HG03442 (cell line): Measurements from ENCODE around the gene C19orf85.
"Not testable (repeated sequence)": the region's sequence is repeated elsewhere in the genome, so short reads cannot be mapped to it uniquely, and the experiment has no call there.

Experiments used
- ATAC-seq: cut with Tn5 transposase; IDR thresholded peaks from one replicate; pipeline ENCODE4 v1.9.1; 2021; ENCODE audit warnings: mild to moderate bottlenecking, moderate library complexity; ENCODE audit not compliant: unreplicated experiment

C19orf85 gene

GRCh38 chr19:55464662-55465054 is at the start of gene C19orf85:
TSS of gene C19orf85 (minus strand) at chr19:55464751. CDS start at chr19:55464554, 197 bp downstream.
- ATAC-seq = no peak

DNA sequence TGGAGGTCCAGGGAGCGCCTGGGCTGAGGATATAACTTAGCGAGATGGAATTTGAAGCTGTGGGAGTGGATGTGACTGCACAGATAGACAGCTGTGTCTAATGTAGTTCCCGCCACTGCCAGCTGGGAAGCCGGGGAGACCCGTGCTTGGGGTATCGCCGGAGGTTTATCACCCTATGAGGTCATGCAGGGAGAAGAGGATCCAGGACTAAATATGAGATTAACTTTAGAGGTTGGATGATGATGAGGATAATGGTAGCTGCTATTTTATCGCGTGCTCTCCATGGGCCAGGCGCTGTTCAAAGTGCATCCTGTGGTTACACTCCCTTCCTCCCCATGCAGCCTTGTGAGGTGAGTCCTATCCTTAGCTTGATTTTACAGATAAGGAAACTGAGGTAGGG is 43.6 kb upstream of the C19orf85 start:
- no peak for ATAC-seq

DNA sequence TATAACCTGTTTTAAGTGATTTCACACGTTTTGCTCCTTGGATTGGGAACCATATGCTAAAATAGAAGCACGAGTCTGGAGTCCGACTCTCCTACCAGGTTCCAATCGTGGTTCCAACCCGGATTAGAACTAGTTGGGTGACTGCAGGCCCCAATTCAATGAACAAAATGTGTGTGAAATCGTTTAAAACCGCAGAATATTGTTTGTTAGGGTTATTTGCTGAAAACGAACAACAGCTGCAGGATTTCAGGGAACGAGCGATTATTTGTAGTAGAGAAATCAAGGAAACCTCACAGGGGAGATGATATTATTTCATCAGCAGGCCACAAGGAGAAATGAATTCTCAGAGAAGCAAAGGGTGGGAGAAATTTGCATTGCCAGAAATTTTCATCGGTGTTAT is 40.4 kb upstream of the C19orf85 start:
- ATAC-seq = no peak

- ATAC-seq = no peak
Observed at GRCh38 chr19:55504252-55504603, 39.7 kb upstream of the C19orf85 start.

DNA sequence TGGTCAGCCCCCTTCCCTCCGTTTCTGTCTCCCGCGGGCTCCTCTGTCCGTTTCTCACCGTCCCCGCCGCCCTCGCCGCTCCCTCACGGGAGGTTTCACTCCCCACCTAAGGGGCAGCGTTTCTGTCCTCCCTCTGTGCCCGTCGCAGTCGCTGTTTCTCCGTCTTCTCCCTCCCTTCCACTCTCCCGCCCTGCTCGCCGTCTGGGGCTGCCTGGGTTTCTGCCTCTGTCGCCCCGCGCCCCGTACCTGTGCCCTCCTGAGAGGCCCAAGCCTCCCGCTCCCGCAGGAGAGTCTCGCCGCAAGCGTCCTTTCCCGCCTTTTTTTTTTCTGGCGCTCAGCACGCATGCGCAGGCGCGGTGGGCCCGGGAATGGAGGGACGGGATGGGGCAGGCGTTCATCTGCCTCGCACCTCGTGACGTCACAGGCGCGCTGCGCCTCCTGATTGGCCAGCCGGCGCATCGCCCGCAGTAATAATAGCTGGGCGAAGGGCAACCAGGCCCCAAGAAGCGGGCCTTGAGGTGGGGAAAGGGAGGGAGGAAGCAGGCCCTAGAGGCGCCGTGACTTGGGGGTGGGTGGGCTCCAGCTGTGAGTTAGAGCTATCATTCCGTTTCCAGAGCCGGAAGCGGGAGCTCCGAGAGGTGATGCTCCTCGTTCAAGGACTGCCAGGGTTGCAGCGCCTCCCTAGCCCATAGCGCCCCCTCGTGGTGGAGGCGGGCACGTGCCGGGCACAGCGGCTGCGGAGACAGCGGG is 39.1 kb upstream of the C19orf85 start:
- peak; percentile 90 for ATAC-seq

- ATAC-seq = no peak
Observed at GRCh38 chr19:55503157-55503501, 38.6 kb upstream of the C19orf85 start.

DNA sequence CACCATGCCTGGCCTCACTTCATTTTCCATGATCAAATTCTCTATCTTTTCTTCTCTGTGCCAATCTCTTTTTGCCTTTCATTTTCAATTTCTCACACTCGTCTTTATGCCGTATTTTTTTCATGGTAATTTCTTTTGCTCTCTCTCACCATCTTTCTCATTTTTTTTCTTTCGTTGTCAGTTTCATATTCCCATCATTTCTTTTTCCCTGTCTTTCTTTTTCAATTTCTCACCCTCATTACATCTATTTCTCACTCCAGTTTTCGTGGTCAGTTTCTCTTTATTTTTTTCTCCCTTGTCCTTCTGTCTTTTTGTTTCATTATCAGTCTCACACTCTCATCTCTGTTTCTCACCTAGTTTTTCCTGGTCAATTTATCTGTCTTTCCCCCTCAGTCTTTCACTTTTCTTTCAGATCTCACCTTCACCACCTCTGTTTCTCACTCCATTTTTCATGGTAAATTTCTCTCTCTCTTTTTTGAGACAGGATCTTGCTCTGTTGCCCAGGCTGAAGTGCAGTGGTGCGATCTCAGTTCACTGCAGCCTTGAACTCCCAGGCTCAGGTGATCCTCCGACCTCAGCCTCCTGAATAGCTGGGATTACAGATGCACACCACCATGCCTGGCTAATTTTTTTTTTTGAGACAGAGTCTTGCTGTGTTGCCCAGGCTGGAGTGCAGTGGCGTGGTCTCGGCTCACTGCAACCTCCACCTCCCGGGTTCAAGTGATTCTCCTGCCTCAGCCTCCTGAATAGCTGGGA is 37.8 kb upstream of the C19orf85 start:
- ATAC-seq = no peak

DNA sequence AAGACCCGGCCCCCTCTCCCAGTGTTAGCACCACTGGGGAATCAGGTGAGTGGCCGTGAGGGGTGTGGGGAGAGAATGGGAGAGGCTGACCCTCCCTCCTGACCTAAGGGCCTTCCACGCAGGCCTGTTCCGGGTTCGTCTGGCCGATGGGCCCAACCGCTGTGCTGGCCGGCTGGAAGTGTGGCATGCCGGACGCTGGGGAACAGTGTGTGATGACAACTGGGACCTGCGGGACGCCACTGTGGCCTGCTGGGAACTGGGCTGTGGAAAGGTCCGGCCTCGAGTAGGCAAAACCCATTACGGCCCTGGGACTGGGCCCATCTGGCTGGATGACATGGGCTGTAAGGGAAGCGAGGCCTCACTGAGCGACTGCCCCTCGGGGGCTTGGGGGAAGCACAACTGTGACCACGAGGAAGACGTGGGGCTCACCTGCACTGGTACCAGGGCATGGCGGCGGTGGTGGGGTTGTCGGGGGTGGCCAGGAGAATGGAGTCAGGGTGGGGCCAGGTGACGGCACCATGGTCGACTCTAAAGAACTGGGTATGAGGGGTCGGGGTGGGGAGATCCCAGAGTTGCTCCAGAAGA is 35.9 kb upstream of the C19orf85 start:
- ATAC-seq = no peak

GRCh38 chr19:55498246-55498840 is 33.8 kb upstream of the C19orf85 start:
- no peak for ATAC-seq

DNA sequence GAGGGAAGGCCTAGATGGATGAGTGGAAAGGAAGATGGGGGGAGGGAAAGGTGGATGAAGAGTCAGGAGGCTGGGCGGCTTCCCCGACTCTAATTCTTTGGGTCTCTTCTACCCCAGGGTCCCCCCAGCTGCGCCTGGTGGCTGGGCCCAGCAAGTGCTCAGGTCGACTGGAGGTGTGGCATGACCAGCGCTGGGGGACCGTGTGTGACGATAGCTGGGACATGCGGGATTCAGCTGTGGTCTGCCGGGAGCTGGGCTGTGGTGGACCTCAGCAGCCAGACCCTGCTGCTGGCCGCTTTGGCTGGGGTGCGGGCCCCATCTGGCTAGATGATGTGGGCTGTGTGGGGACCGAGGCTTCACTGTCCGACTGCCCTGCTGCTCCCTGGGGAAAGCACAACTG is 33.2 kb upstream of the C19orf85 start:
- no peak for ATAC-seq

GRCh38 chr19:55496820-55497219 is 32.3 kb upstream of the C19orf85 start:
- not testable (repeated sequence) for ATAC-seq

GRCh38 chr19:55495646-55496349 is 31.2 kb upstream of the C19orf85 start:
- ATAC-seq = no peak

DNA sequence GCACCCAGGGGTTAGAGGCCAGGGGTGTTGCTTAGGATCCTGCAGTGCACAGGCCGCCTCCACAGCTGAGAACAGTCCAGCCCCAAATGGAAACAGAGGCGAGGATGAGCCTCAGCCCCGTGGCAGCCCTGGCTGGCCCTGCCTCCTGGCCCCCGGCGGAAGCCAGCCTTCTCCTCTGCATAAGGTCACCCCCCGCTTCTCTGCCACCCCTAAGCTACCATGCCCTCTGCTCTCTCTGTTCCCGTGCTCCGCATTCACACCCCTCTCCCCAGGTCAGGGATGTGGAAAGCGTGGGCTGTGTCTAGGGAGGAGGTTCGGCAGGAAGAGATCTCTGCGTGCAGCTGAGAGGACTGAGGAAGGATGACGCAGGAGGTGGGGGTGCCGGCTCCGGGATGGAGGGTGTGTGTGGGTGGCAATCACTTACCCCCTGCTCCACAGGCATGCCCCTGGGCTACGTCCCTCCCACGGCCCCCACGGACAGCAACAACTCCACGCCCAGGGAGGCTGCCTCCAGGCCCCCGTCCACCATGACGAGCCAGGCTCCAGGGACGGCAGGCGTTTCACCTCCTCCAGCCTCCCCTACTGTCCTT is 29.7 kb upstream of the C19orf85 start:
- ATAC-seq = no peak

- ATAC-seq = no peak
Observed at GRCh38 chr19:55493645-55494171, 29.2 kb upstream of the C19orf85 start.

- no peak for ATAC-seq
Observed at GRCh38 chr19:55493052-55493644, 28.6 kb upstream of the C19orf85 start.

GRCh38 chr19:55492362-55492944 is 27.9 kb upstream of the C19orf85 start:
- ATAC-seq = no peak

- no peak for ATAC-seq
Observed at GRCh38 chr19:55491546-55492360, 27.2 kb upstream of the C19orf85 start.

DNA sequence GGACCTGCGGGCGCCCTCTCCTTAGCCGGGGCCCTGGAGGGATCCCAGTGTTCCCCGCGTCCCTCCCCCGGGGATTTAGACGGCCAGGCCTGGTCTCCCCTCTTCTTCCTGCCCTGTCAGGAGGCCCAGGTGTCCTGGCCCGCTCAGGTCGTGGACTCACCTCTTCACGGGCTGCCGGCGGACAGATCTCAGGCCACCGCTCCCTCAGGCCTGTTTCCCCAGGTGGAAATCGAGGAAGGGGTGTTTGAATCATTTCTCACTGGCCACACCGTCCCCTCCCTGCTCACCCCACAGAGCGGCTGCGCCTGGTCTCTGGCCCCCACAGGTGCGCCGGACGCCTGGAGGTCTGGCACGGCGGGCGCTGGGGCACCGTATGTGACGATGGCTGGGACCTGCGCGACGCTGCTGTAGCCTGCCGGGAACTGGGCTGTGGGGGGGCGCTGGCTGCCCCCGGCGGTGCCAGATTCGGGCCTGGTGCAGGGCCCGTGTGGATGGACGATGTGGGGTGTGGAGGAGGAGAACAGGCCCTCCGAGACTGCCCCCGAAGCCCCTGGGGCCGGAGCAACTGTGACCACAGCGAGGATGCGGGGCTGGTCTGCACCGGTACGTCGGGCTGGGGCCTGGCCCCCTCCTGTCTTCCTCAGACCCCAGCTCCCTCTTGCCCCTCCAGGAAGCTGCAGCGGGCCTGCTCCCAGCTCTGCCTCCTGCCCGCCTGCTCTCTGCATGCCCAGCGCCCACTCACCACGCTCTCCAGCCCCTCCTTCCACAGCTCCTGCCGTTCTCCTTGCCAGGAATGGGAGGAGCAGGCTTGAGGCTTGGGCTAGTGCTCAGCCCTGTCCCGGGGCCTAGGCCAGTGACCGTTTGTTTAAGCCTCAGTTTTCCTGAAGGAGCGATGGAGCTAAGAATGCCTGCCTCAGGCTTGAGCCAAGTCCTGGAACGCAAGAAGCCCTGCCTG is 26.2 kb upstream of the C19orf85 start:
- no peak for ATAC-seq
